GM12878 (cell line): ENCODE results near the gene EAF1. TPM values are rescaled to one million over a fixed set of nuclear protein-coding genes. Genes with fewer than 3 reads are reported as not detected.

ENCODE experiments used
- ATAC-seq: fragments of 200-7000 bp; cut with Tn5 transposase; 3 replicates; pipeline ENCODE4 v1.9.1; 2020; ENCODE audit warnings: mild to moderate bottlenecking, moderate library complexity
- BruUV-seq: library from RNA; stranded (reverse); fragments of 400-500 nt; replicated peaks from 2 replicates; lab custom pipeline; 2021; lab: Mats Ljungman, UMichigan
- CTCF ChIA-PET: fragments of 300-600 bp; sonication (Branson Sonifier 250); formaldehyde crosslinking; extraction: SDS; loops from one replicate; lab custom pipeline; 2021; ENCODE audit warnings: inconsistent platforms; lab: Yijun Ruan, JAX
- POLR2A ChIA-PET: fragments of 350-600 bp; formaldehyde crosslinking; extraction: SDS; loops from one replicate; lab custom pipeline; 2021; ENCODE audit warnings: inconsistent platforms; lab: Charles Lee
- RAD21 ChIA-PET: fragments of 300-600 bp; sonication (Branson Sonifier 250); formaldehyde crosslinking; loops from one replicate; lab custom pipeline; 2023; ENCODE audit warnings: antibody characterized with exemption; ENCODE audit not compliant: unreplicated experiment; lab: Charles Lee
- SMC1A ChIA-PET: fragments of 300-600 bp; sonication (Branson Sonifier 250); formaldehyde crosslinking; loops from one replicate; lab custom pipeline; 2023; ENCODE audit not compliant: unreplicated experiment, uncharacterized antibody; lab: Charles Lee
- DNase-seq: peaks from one replicate; pipeline ENCODE4 v3.0.0-alpha.2; 2011; ENCODE audit warnings: low read depth, low spot score
- FAIRE-seq: peaks from 3 replicates; lab custom pipeline; 2011; peaks lifted over from hg19 to GRCh38; lab: Jason Lieb, UNC
- H2AFZ ChIP-seq: 2 replicates; pipeline ENCODE4 v1.6.0; 2011; ENCODE audit warnings: low read depth, low read length, control low read depth; ENCODE audit not compliant: control insufficient read depth
- H3K27ac ChIP-seq: 2 replicates; pipeline ENCODE4 v1.5.1; 2011; ENCODE audit warnings: control low read depth; ENCODE audit not compliant: control insufficient read depth, insufficient read depth
- H3K27me3 ChIP-seq, 2 experiments: replicated peaks in 1 of 2; 2 replicates each; pipeline versions ENCODE4 v1.6.0 to v1.6.1; 2011; ENCODE audit warnings: low read length in 1 of 2; ENCODE audit not compliant: control insufficient read depth in 2 of 2, insufficient read depth in 2 of 2
- H3K36me3 ChIP-seq, 2 experiments: 2 replicates each; pipeline ENCODE4 v1.5.1; 2011; ENCODE audit warnings: low read length in 1 of 2; ENCODE audit not compliant: control insufficient read depth in 2 of 2, insufficient read depth in 2 of 2
- H3K4me1 ChIP-seq: 2 replicates; pipeline ENCODE4 v1.6.1; 2011; ENCODE audit warnings: mild to moderate bottlenecking, low read length, moderate library complexity, mixed read lengths; ENCODE audit not compliant: control insufficient read depth, insufficient read depth
- H3K4me2 ChIP-seq: 2 replicates; pipeline ENCODE4 v1.6.0; 2011; ENCODE audit warnings: control low read depth; ENCODE audit not compliant: control insufficient read depth, insufficient read depth
- H3K4me3 ChIP-seq: fragments of 200-600 bp; sonication (generic); 2 replicates; pipeline ENCODE4 v1.5.1; 2016
- H3K79me2 ChIP-seq: 2 replicates; pipeline ENCODE4 v1.6.0; 2011; ENCODE audit warnings: low read length; ENCODE audit not compliant: control insufficient read depth, insufficient read depth
- H3K9ac ChIP-seq: 2 replicates; pipeline ENCODE4 v1.8.0; 2011; ENCODE audit warnings: low read length, control low read depth, mixed read lengths; ENCODE audit not compliant: control insufficient read depth, insufficient read depth
- H3K9me3 ChIP-seq: replicated peaks from 3 replicates; pipeline ENCODE4 v1.5.1; 2011; ENCODE audit warnings: mild to moderate bottlenecking, low read length; ENCODE audit not compliant: control insufficient read depth, insufficient read depth
- H4K20me1 ChIP-seq: 2 replicates; pipeline ENCODE4 v1.6.0; 2011; ENCODE audit not compliant: control insufficient read depth, insufficient read depth
- BHLHE40 ChIP-seq, 2 experiments: fragments of 450-650 bp in 1 of 2; IDR thresholded peaks; 2 replicates each; pipeline ENCODE4 v1.6.1; 2011 to 2017; ENCODE audit warnings: low read depth in 2 of 2, borderline replicate concordance in 1 of 2, improper control_type of control experiment in 1 of 2, low read length in 1 of 2, mild to moderate bottlenecking in 1 of 2
- BMI1 ChIP-seq: fragments of 450-650 bp; IDR thresholded peaks from 2 replicates; pipeline ENCODE4 v1.6.1; 2016; ENCODE audit warnings: mild to moderate bottlenecking, moderate library complexity, borderline replicate concordance
- E4F1 ChIP-seq: fragments of 450-650 bp; IDR thresholded peaks from 2 replicates; pipeline ENCODE4 v1.6.1; 2018; ENCODE audit warnings: borderline replicate concordance, mild to moderate bottlenecking; ENCODE audit not compliant: partially characterized antibody
- FOS ChIP-seq: IDR thresholded peaks from 3 replicates; pipeline ENCODE4 v1.6.1; 2011; ENCODE audit warnings: borderline replicate concordance; ENCODE audit not compliant: insufficient read length; ENCODE audit errors: extremely low read depth
- NFIC ChIP-seq: IDR thresholded peaks from 2 replicates; pipeline ENCODE4 v1.6.1; 2012; ENCODE audit warnings: low read depth, mild to moderate bottlenecking, inconsistent platforms, low read length, moderate library complexity
- POU2F2 ChIP-seq: IDR thresholded peaks from 3 replicates; pipeline ENCODE4 v1.6.1; 2011; ENCODE audit warnings: low read depth, mild to moderate bottlenecking, low read length, borderline replicate concordance
- PRDM15 ChIP-seq: fragments of 450-650 bp; formaldehyde crosslinking; IDR thresholded peaks from 2 replicates; pipeline ENCODE4 v1.4.0; 2020; ENCODE audit warnings: mild to moderate bottlenecking, moderate library complexity
- RUNX3 ChIP-seq: IDR thresholded peaks from 2 replicates; pipeline ENCODE4 v1.6.1; 2012; ENCODE audit warnings: low read length, inconsistent platforms
- ZNF24 ChIP-seq: fragments of 450-650 bp; IDR thresholded peaks from 2 replicates; pipeline ENCODE4 v1.6.1; 2017; ENCODE audit warnings: antibody characterized with exemption, mild to moderate bottlenecking
- WGBS: methylation state at CpG from one replicate; pipeline ENCODE4 v1.1.6; 2016; ENCODE audit warnings: low lambda C conversion rate; ENCODE audit not compliant: insufficient replicate concordance, insufficient coverage; ENCODE audit errors: missing lambda C conversion rate; 5-methylcytosine and 5-hydroxymethylcytosine counted together
- in situ Hi-C: fragments of 300-500 bp; cut with MboI; formaldehyde crosslinking; loops from 9 replicates; pipeline ENCODE4 v1.14.3; 2018; ENCODE audit warnings: mixed read lengths
- intact Hi-C: fragments of 100-400 bp; cut with micrococcal nuclease; formaldehyde crosslinking; loops from one replicate; pipeline ENCODE4 v1.14.2; 2022; ENCODE audit not compliant: unreplicated experiment
- polyA plus RNA-seq, 11 experiments: library from polyadenylated mRNA; depleted of rRNA in 4 of 11; unstranded in 6 of 11; stranded (reverse) in 5 of 11; fragments of >200 nt; fragmentation: Nextera tagmentation in 4 of 11; fragmentation: Illumina TruSeq in 1 of 11; extraction: Ambion mirVana in 4 of 11; extraction: Trizol in 1 of 11; gene quantifications; 1 replicate in 1 of 11; 2 replicates in 10 of 11; pipeline versions ENCODE4 v1.2.1 to v1.2.3, GENCODE V29; 2011 to 2016; ENCODE audit warnings: inconsistent platforms in 2 of 11, missing spikeins in 2 of 11, low read depth in 1 of 11
- total RNA-seq, 4 experiments: library from RNA; depleted of rRNA in 3 of 4; stranded (reverse); fragments of >200 nt in 3 of 4; fragmentation: Illumina TruSeq in 1 of 4; extraction: Trizol in 1 of 4; gene quantifications; 2 replicates each; pipeline versions ENCODE4 v1.2.1 to v1.2.3, GENCODE V29; 2013 to 2021

The EAF1 gene
- total and polyA plus RNA-seq, 10 of the 15 experiments (the other 5 are each of a cell fraction or from before 2014, with no cell fraction given): 6.8 to 21.6 (median 15.6) TPM

GRCh38 chr3:15449489-15450224, 22.3 kb downstream of the EAF1 start:
- H3K27me3 ChIP-seq: no peaks in the 10 kb centered on the region
- RAD21 ChIA-PET: interaction anchor here (0.7 kb wide), 1 partner anchor 22 kb away, joined by 3 read pairs; no protein-coding TSS in a partner anchor
- H3K9ac ChIP-seq: no peak overlapping the region
- H3K27ac ChIP-seq: no peak overlapping the region
- no peak for FAIRE-seq
- no peak for ATAC-seq
- no peak overlapping the region for H3K4me3 ChIP-seq
- SMC1A ChIA-PET: interaction anchor here (1.1 kb wide), 1 partner anchor 20 kb away, joined by 3 read pairs; no protein-coding TSS in a partner anchor
- CTCF ChIA-PET: interaction anchor here (0.8 kb wide), 1 partner anchor 15 kb away, joined by 3 read pairs; no protein-coding TSS in a partner anchor
- H3K79me2 ChIP-seq: no peaks in the 10 kb centered on the region
- H3K4me2 ChIP-seq: no peak overlapping the region
- in situ Hi-C loops: no loop called here
- H3K9me3 ChIP-seq: no peaks in the 10 kb centered on the region
- TF ChIP-seq NFIC (no peak), RUNX3 (no peak), BMI1 (no peak), POU2F2 (no peak), ZNF24 (no peak), BHLHE40 (IDR thresholded peaks at IDR 0.05; ENCODE audit: borderline replicate concordance in 1 of 2, low read depth in 2 of 2, low read length in 1 of 2) (no peak), E4F1 (no peak), FOS (no peak), PRDM15 (CRISPR knock-in tag) (no peak)
- POLR2A ChIA-PET: no interaction called here
- H3K36me3 ChIP-seq: no peaks in the 10 kb centered on the region; a peak in 1 of 4 replicates
- no peaks in the 10 kb centered on the region for H3K4me1 ChIP-seq
- H4K20me1 ChIP-seq: no peaks in the 10 kb centered on the region
- no TSS peak for BruUV-seq
- no peak overlapping the region for H2AFZ ChIP-seq
- no peak for DNase-seq
- intact Hi-C loops: no loop called here
- WGBS: 94% methylated on average over 3 of the region's 3 CpGs
